GM12878 (cell line): ENCODE measurements around the gene NES. TPM values are rescaled to one million over a fixed set of nuclear protein-coding genes. Genes with fewer than 3 reads are reported as not detected.

ENCODE experiments used
- ATAC-seq: fragments of 200-7000 bp; cut with Tn5 transposase; 3 replicates; pipeline ENCODE4 v1.9.1; 2020; ENCODE audit warnings: mild to moderate bottlenecking, moderate library complexity
- BruUV-seq: library from RNA; stranded (reverse); fragments of 400-500 nt; replicated peaks from 2 replicates; lab custom pipeline; 2021; lab: Mats Ljungman, UMichigan
- CTCF ChIA-PET: fragments of 300-600 bp; sonication (Branson Sonifier 250); formaldehyde crosslinking; extraction: SDS; loops from one replicate; lab custom pipeline; 2021; ENCODE audit warnings: inconsistent platforms; lab: Yijun Ruan, JAX
- POLR2A ChIA-PET: fragments of 350-600 bp; formaldehyde crosslinking; extraction: SDS; loops from one replicate; lab custom pipeline; 2021; ENCODE audit warnings: inconsistent platforms; lab: Charles Lee
- RAD21 ChIA-PET: fragments of 300-600 bp; sonication (Branson Sonifier 250); formaldehyde crosslinking; loops from one replicate; lab custom pipeline; 2023; ENCODE audit warnings: antibody characterized with exemption; ENCODE audit not compliant: unreplicated experiment; lab: Charles Lee
- SMC1A ChIA-PET: fragments of 300-600 bp; sonication (Branson Sonifier 250); formaldehyde crosslinking; loops from one replicate; lab custom pipeline; 2023; ENCODE audit not compliant: unreplicated experiment, uncharacterized antibody; lab: Charles Lee
- DNase-seq: peaks from one replicate; pipeline ENCODE4 v3.0.0-alpha.2; 2011; ENCODE audit warnings: low read depth, low spot score
- FAIRE-seq: peaks from 3 replicates; lab custom pipeline; 2011; peaks lifted over from hg19 to GRCh38; lab: Jason Lieb, UNC
- H2AFZ ChIP-seq: 2 replicates; pipeline ENCODE4 v1.6.0; 2011; ENCODE audit warnings: low read depth, low read length, control low read depth; ENCODE audit not compliant: control insufficient read depth
- H3K27ac ChIP-seq: 2 replicates; pipeline ENCODE4 v1.5.1; 2011; ENCODE audit warnings: control low read depth; ENCODE audit not compliant: control insufficient read depth, insufficient read depth
- H3K27me3 ChIP-seq, 2 experiments: replicated peaks in 1 of 2; 2 replicates each; pipeline versions ENCODE4 v1.6.0 to v1.6.1; 2011; ENCODE audit warnings: low read length in 1 of 2; ENCODE audit not compliant: control insufficient read depth in 2 of 2, insufficient read depth in 2 of 2
- H3K36me3 ChIP-seq, 2 experiments: 2 replicates each; pipeline ENCODE4 v1.5.1; 2011; ENCODE audit warnings: low read length in 1 of 2; ENCODE audit not compliant: control insufficient read depth in 2 of 2, insufficient read depth in 2 of 2
- H3K4me1 ChIP-seq: 2 replicates; pipeline ENCODE4 v1.6.1; 2011; ENCODE audit warnings: mild to moderate bottlenecking, low read length, moderate library complexity, mixed read lengths; ENCODE audit not compliant: control insufficient read depth, insufficient read depth
- H3K4me2 ChIP-seq: 2 replicates; pipeline ENCODE4 v1.6.0; 2011; ENCODE audit warnings: control low read depth; ENCODE audit not compliant: control insufficient read depth, insufficient read depth
- H3K4me3 ChIP-seq: fragments of 200-600 bp; sonication (generic); 2 replicates; pipeline ENCODE4 v1.5.1; 2016
- H3K79me2 ChIP-seq: 2 replicates; pipeline ENCODE4 v1.6.0; 2011; ENCODE audit warnings: low read length; ENCODE audit not compliant: control insufficient read depth, insufficient read depth
- H3K9ac ChIP-seq: 2 replicates; pipeline ENCODE4 v1.8.0; 2011; ENCODE audit warnings: low read length, control low read depth, mixed read lengths; ENCODE audit not compliant: control insufficient read depth, insufficient read depth
- H3K9me3 ChIP-seq: replicated peaks from 3 replicates; pipeline ENCODE4 v1.5.1; 2011; ENCODE audit warnings: mild to moderate bottlenecking, low read length; ENCODE audit not compliant: control insufficient read depth, insufficient read depth
- H4K20me1 ChIP-seq: 2 replicates; pipeline ENCODE4 v1.6.0; 2011; ENCODE audit not compliant: control insufficient read depth, insufficient read depth
- BMI1 ChIP-seq: fragments of 450-650 bp; IDR thresholded peaks from 2 replicates; pipeline ENCODE4 v1.6.1; 2016; ENCODE audit warnings: mild to moderate bottlenecking, moderate library complexity, borderline replicate concordance
- CHD2 ChIP-seq: IDR thresholded peaks from 2 replicates; pipeline ENCODE4 v1.6.1; 2011; ENCODE audit warnings: low read depth, low read length, improper control_type of control experiment, borderline replicate concordance
- EED ChIP-seq: sonication (generic); IDR thresholded peaks from 2 replicates; pipeline ENCODE4 v1.6.1; 2016; ENCODE audit warnings: antibody characterized with exemption, low read depth
- EGR1 ChIP-seq, 2 experiments: IDR thresholded peaks; 1 replicate in 1 of 2; 2 replicates in 1 of 2; pipeline ENCODE4 v1.6.1; 2011 to 2012; ENCODE audit warnings: low read depth in 2 of 2, low read length in 2 of 2, borderline replicate concordance in 1 of 2, mild to moderate bottlenecking in 1 of 2, moderate library complexity in 1 of 2
- IRF4 ChIP-seq: IDR thresholded peaks from 2 replicates; pipeline ENCODE4 v1.6.1; 2011; ENCODE audit warnings: low read depth, low read length
- KAT2A ChIP-seq: conservative IDR thresholded peaks from 2 replicates; pipeline ENCODE4 v1.6.1; 2011; ENCODE audit warnings: low read depth, low read length; ENCODE audit not compliant: control insufficient read depth
- POLR2AphosphoS5 ChIP-seq: IDR thresholded peaks from 2 replicates; pipeline ENCODE4 v1.6.1; 2011; ENCODE audit warnings: mild to moderate bottlenecking, low read length, inconsistent platforms
- RB1 ChIP-seq: fragments of 450-650 bp; formaldehyde crosslinking; IDR thresholded peaks from 2 replicates; pipeline ENCODE4 v1.6.1; 2017; ENCODE audit warnings: mild to moderate bottlenecking, borderline replicate concordance
- RBBP5 ChIP-seq: fragments of 200-600 bp; sonication (generic); conservative IDR thresholded peaks from 2 replicates; pipeline ENCODE4 v1.6.1; 2016
- SRF ChIP-seq, 2 experiments: IDR thresholded peaks; 2 replicates each; pipeline ENCODE4 v1.6.1; 2011; ENCODE audit warnings: low read depth in 2 of 2, low read length in 2 of 2, mild to moderate bottlenecking in 1 of 2, moderate library complexity in 1 of 2
- TCF12 ChIP-seq: IDR thresholded peaks from 2 replicates; pipeline ENCODE4 v1.6.1; 2011; ENCODE audit warnings: low read depth, mild to moderate bottlenecking, low read length
- whole genome bisulfite sequencing: methylation state at CpG from one replicate; pipeline ENCODE4 v1.1.6; 2016; ENCODE audit warnings: low lambda C conversion rate; ENCODE audit not compliant: insufficient replicate concordance, insufficient coverage; ENCODE audit errors: missing lambda C conversion rate; 5-methylcytosine and 5-hydroxymethylcytosine counted together
- in situ Hi-C: fragments of 300-500 bp; cut with MboI; formaldehyde crosslinking; loops from 9 replicates; pipeline ENCODE4 v1.14.3; 2018; ENCODE audit warnings: mixed read lengths
- intact Hi-C: fragments of 100-400 bp; cut with micrococcal nuclease; formaldehyde crosslinking; loops from one replicate; pipeline ENCODE4 v1.14.2; 2022; ENCODE audit not compliant: unreplicated experiment
- polyA plus RNA-seq, 11 experiments: library from polyadenylated mRNA; depleted of rRNA in 4 of 11; unstranded in 6 of 11; stranded (reverse) in 5 of 11; fragments of >200 nt; fragmentation: Nextera tagmentation in 4 of 11; fragmentation: Illumina TruSeq in 1 of 11; extraction: Ambion mirVana in 4 of 11; extraction: Trizol in 1 of 11; gene quantifications; 1 replicate in 1 of 11; 2 replicates in 10 of 11; pipeline versions ENCODE4 v1.2.1 to v1.2.3, GENCODE V29; 2011 to 2016; ENCODE audit warnings: inconsistent platforms in 2 of 11, missing spikeins in 2 of 11, low read depth in 1 of 11
- total RNA-seq, 4 experiments: library from RNA; depleted of rRNA in 3 of 4; stranded (reverse); fragments of >200 nt in 3 of 4; fragmentation: Illumina TruSeq in 1 of 4; extraction: Trizol in 1 of 4; gene quantifications; 2 replicates each; pipeline versions ENCODE4 v1.2.1 to v1.2.3, GENCODE V29; 2013 to 2021
- TF ChIP-seq, protein P1 (sequence below): fragments of 450-650 bp; conservative IDR thresholded peaks from 2 replicates; pipeline ENCODE4 v1.6.1; 2017; ENCODE audit warnings: mild to moderate bottlenecking, moderate library complexity
- TF ChIP-seq, protein P2 (sequence below): IDR thresholded peaks from 2 replicates; pipeline ENCODE4 v1.6.1; 2012; ENCODE audit warnings: low read depth, low read length, improper control_type of control experiment

Gene NES
- total and polyA plus RNA-seq, 10 of the 15 experiments (the other 5 are each of a cell fraction or from before 2014, with no cell fraction given): under 0.01 to 0.15 (median 0.02) TPM; not detected in 4

DNA sequence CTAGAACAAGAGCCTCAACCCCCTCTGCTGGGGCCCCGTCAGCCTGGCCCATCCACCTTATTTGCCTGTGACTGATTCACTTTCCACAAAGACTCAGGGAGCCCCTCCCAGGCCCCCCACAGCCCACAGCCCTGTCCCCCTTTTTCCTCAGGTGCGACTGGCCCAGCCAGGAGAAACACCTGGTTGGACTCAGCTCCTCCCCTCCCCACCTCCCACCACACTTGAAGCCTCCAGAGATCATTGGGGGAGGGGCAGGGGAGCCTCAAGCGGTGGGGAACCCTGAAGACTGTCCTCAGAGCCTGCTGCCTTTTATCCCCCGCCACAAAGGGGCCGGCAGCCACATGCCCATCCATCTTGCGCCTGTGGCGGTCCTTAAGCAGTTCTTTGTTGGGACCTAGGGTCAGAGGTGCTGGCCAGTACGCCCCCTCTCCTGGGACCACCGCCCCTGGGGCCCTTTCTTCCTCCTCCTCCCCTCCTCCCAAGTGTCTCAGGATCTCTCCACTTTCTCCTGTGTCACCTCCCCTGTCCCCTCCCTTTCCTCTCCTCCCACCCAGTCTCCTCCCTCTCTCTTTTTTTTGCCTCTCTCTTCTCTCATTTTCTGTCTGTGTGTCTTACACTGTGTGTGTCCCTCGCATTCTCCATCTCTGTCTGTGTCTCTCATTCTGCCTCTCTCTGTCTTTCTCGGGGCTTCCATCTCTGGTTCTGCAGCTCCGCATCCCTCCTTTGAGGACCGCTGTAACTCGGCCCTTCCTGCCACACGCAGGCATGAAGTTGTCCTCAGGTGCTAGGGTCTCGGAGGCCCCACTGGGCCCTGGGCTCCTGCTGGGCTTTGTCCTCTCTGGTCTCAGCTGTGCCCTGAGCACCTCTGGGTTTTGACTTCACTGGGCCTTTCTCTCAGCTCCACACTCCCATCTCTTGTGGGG, 16.0 kb upstream of the NES start:
- Histone ChIP-seq H3K4me1 (no peaks in the 10 kb centered on the region), H3K4me3 (no peak overlapping the region), H3K9ac (no peak overlapping the region), H2AFZ (no peak overlapping the region), H3K9me3 (no peaks in the 10 kb centered on the region), H4K20me1 (peaks cover 4% of the 10 kb centered on the region; the same call in 1 of the 2 replicates)
- 23% methylated on average over 12 of the region's 16 CpGs for WGBS
- POLR2A ChIA-PET: interaction anchor here (1.9 kb wide), 1 partner anchor 165 kb away, joined by 10 read pairs; no protein-coding TSS in a partner anchor
- in situ Hi-C loops: no loop called here
- FAIRE-seq: no peak
- intact Hi-C loops: no loop called here
- TF ChIP-seq BMI1 (no peak), IRF4 (no peak)
- TF ChIP-seq, all 136 proteins: peak for 0
- H3K27me3 ChIP-seq: peaks cover 18 to 33% of the 10 kb centered on the region in 2 experiments
- ChIA-PET RAD21 (interaction anchor here (10.2 kb wide), 1 partner anchor 35 kb away, joined by 173 read pairs; the partner anchor contains the start of genes ISG20L2 and METTL25B), CTCF (interaction anchor here (1.0 to 9.9 kb wide), 4 partner anchors 11 to 35 kb away, joined by 3 to 157 read pairs (median 9); partner anchors contain the start of genes CRABP2 and METTL25B), SMC1A (no interaction called here)
- H3K79me2 ChIP-seq: no peaks in the 10 kb centered on the region
- BruUV-seq: no TSS peak
- no peak for DNase-seq
- ATAC-seq: no peak
- H3K4me2 ChIP-seq: no peak overlapping the region
- H3K27ac ChIP-seq: no peak overlapping the region
- H3K36me3 ChIP-seq: no peaks in the 10 kb centered on the region

DNA sequence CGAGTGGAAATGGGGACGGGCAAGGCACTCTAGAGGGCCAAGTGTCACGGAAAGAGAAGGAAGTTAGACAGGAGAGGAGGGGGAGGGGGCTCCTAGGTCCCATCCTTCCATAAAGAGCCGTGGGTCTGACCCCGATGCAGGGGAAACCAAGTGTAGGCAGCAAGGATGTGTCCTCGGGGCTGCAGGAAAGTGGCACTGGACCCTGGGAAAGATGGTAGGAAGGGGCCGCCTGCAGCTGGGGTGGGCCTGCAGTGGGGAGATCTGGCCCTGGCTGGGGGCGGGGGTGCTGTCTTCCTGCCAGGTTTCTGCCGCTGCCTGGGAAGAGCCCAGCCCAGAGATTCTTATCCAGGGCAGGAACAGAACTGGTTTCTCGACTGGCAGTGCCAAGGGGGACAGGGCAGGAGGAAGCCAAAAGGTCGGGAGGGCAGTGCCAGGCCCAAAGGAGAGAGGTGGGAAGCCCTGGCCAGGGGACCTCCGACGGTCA, 15.3 kb upstream of the NES start:
- SMC1A ChIA-PET: interaction anchor here (4.0 kb wide), 1 partner anchor 33 kb away, joined by 168 read pairs; the partner anchor contains the start of genes ISG20L2 and METTL25B
- BruUV-seq: no TSS peak
- DNase-seq (no peak), FAIRE-seq (no peak), ATAC-seq (no peak)
- intact Hi-C loops (no loop called here), in situ Hi-C loops (no loop called here)
- 8% methylated on average over 13 of the region's 13 CpGs for WGBS
- H3K9me3 ChIP-seq: no peaks in the 10 kb centered on the region
- H3K9ac ChIP-seq: no peak overlapping the region
- CTCF ChIA-PET: interaction anchor here (1.0 to 11.1 kb wide), 5 partner anchors 12 to 167 kb away, joined by 3 to 433 read pairs (median 106); partner anchors contain the start of genes CRABP2, INSRR, ISG20L2 and METTL25B
- peaks cover 4% of the 10 kb centered on the region; the same call in 1 of the 2 replicates for H4K20me1 ChIP-seq
- no peaks in the 10 kb centered on the region for H3K36me3 ChIP-seq
- H3K79me2 ChIP-seq: no peaks in the 10 kb centered on the region
- POLR2A ChIA-PET: no interaction called here
- H3K27ac ChIP-seq: no peak overlapping the region
- no peak overlapping the region for H2AFZ ChIP-seq
- RAD21 ChIA-PET: interaction anchor here (4.3 to 10.2 kb wide), 3 partner anchors 14 to 167 kb away, joined by 28 to 173 read pairs (median 57); partner anchors contain the start of genes CRABP2, INSRR, ISG20L2 and METTL25B
- H3K4me2 ChIP-seq: no peak overlapping the region
- H3K4me3 ChIP-seq: no peak overlapping the region
- peaks cover 18 to 33% of the 10 kb centered on the region in 2 experiments for H3K27me3 ChIP-seq
- no peaks in the 10 kb centered on the region for H3K4me1 ChIP-seq
- TF ChIP-seq EED (no peak), RBBP5 (no peak), POLR2AphosphoS5 (no peak), RB1 (no peak), TCF12 (no peak), KAT2A (no peak), SRF (IDR thresholded peaks at IDR 0.05; ENCODE audit: low read depth in 2 of 2, low read length in 2 of 2) (no peak), CHD2 (no peak), EGR1 (IDR thresholded peaks at IDR 0.05; ENCODE audit: borderline replicate concordance in 1 of 2, low read depth in 2 of 2, low read length in 2 of 2) (no peak)
- TF ChIP-seq, protein P1, sequence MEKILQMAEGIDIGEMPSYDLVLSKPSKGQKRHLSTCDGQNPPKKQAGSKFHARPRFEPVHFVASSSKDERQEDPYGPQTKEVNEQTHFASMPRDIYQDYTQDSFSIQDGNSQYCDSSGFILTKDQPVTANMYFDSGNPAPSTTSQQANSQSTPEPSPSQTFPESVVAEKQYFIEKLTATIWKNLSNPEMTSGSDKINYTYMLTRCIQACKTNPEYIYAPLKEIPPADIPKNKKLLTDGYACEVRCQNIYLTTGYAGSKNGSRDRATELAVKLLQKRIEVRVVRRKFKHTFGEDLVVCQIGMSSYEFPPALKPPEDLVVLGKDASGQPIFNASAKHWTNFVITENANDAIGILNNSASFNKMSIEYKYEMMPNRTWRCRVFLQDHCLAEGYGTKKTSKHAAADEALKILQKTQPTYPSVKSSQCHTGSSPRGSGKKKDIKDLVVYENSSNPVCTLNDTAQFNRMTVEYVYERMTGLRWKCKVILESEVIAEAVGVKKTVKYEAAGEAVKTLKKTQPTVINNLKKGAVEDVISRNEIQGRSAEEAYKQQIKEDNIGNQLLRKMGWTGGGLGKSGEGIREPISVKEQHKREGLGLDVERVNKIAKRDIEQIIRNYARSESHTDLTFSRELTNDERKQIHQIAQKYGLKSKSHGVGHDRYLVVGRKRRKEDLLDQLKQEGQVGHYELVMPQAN: no peak
- TF ChIP-seq, protein P2, sequence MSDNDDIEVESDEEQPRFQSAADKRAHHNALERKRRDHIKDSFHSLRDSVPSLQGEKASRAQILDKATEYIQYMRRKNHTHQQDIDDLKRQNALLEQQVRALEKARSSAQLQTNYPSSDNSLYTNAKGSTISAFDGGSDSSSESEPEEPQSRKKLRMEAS: no peak
